AG08396 (cell line): ENCODE results near the gene SEMA6A.

Source experiments
- DNase-seq: peaks from one replicate; pipeline ENCODE4 v3.0.0; 2012; ENCODE audit warnings: low spot score, mixed read lengths

Gene SEMA6A, protein sequence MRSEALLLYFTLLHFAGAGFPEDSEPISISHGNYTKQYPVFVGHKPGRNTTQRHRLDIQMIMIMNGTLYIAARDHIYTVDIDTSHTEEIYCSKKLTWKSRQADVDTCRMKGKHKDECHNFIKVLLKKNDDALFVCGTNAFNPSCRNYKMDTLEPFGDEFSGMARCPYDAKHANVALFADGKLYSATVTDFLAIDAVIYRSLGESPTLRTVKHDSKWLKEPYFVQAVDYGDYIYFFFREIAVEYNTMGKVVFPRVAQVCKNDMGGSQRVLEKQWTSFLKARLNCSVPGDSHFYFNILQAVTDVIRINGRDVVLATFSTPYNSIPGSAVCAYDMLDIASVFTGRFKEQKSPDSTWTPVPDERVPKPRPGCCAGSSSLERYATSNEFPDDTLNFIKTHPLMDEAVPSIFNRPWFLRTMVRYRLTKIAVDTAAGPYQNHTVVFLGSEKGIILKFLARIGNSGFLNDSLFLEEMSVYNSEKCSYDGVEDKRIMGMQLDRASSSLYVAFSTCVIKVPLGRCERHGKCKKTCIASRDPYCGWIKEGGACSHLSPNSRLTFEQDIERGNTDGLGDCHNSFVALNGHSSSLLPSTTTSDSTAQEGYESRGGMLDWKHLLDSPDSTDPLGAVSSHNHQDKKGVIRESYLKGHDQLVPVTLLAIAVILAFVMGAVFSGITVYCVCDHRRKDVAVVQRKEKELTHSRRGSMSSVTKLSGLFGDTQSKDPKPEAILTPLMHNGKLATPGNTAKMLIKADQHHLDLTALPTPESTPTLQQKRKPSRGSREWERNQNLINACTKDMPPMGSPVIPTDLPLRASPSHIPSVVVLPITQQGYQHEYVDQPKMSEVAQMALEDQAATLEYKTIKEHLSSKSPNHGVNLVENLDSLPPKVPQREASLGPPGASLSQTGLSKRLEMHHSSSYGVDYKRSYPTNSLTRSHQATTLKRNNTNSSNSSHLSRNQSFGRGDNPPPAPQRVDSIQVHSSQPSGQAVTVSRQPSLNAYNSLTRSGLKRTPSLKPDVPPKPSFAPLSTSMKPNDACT

DNA sequence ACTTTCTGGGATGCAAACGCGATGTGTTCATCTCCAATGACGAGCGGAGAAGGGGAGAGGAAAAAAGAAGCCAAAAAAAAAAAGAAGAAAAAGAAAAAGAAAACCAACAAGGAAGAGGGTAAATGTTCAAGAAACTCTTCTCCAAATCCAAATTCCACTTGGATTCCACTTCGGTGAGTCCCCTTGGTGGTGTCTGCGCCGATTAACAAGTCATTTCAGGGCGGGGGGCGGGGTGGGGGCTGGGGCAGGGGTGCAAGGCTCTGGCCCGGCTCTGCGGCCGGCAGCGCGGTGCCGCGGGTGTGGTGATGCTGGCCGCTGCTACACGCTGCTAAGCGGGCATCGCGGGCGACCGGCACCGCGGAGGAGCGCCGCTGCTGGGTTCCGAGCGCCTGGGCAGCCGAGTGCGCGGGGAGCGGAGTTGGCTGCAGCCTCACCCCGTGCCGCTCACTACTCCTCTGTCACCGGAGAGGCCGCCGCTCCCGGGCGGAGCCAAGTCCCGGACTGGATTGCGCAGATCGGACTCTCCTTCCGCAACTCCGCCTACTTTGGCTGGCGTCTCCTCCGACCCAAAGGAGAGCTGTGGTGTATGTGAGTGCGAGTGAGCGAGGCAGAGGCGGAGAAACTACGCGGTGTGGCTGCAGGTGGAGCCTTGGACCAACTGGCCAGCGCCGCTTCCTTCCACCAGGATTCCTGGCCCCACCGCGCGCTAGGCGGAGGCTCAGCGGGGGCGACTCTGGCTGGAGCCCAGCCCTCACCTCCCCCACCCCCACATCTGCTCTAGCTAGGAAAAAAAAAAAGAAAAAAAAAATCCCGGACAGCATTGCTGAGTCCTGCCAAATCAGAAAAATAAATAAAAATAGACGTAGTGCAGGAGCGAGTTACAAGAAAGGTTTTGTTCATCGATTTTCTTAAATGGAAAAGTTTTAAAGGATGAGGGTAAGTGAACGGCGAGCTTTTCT is at the start of gene SEMA6A:
Gene SEMA6A, minus strand, starts transcription at position 457 of the 959 bp plus-strand sequence. CDS start 69,879 bp downstream, outside the sequence.
- DNase-seq = peak; percentile 93

DNA sequence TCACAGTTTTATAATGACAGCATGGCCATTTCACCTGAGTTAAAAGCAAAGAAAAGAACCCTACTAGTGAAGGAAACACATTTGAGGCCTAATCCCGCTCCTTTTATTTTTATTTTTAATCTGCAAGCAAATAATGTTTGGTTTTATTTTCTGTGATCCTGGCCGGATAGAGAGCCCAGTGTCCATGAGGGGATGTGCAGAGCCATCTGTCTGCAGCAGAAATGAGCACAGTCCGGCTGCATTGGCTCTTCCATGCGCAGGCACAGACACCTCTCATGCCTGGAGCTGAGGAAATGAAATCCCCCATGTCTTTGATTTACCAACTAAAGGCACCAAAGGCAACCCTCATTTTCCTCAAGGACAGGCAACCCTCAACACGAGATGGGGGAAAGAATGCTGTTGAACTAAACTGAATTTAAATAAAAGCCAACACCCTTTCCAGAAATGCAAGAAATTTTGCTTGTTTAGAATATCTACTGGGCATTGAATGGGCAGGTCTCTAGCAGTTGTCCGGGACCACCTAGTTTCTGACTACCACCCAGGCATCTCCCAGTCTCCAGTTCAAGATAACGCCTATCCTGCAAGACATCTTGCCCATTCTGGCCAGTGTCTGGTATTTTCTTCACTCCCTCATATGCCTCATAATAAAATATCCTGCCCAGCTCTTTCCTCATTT is 47.9 kb upstream of the SEMA6A start:
- DNase-seq = no peak

DNA sequence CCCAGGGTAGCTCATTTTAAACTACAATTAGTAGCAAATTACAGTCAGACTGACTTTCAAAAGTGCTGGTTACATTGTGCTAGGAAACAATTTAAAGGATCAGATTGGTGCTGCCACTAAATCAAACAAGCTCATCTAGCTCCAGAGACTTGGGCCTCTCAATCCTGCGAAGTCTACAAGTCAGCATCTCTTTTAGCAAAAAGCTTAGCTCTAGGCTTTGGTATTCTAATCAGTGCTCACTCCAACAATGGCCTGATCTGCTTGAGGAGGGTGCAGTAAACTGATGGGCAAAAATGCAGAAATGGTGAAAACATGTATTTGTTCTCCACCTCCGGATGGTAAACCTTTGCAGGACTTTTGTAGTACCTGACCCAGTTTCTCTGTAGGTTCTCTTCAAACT is 47.0 kb upstream of the SEMA6A start:
- DNase-seq = no peak

DNA sequence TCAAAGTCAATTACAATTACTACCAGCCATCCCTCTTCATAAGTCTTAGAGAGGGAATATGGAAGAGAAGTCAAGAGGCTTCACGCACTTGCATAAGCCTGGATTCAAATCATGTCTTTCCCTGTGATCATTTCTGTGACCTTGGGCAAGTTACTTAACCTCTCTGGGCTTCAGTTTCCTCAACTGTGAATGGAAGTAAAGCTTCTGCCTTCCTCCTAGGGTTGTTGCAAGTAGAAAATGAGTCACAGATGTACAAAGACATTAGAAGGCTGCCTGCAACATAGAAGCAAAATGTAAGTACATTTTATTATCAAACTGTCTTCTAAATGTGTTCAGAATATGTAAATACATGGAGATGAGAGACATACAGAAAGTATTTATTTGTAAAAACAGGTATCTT is 42.3 kb upstream of the SEMA6A start:
- no peak for DNase-seq

DNA sequence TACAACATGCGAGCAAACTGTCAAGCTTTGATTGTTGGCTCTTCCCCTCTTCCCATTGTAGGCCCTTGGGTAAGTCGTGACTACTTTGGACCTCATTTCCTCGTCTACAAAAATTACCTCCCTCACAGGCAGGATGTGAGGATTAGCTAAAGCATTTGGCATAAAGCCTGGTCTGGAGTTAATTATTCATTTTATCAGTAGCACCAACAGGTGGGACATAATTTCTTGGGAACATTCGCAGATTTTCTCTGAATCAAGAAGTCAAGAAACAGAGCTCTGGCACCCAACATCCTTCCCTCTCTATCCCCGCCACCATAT is 39.9 kb upstream of the SEMA6A start:
- no peak for DNase-seq

DNA sequence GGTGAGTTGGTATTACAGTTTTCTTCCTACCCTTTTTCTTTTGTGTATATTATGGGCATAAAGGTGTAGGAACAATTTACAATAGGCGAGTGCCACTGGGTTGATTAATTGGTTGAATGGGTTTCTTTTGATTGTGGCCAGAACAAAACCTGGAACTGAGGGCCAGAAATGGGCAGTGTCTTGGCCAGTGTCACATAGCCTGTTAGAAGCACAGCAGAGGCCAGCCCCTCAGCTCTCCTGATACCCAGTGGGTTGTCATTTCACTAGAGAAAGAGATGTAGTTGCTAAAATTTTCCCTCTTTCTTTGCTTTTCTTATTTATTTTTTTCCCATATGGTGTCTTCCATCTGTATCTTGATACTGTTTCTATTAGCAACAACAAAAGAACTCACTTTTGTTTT is 38.8 kb upstream of the SEMA6A start:
- no peak for DNase-seq

DNA sequence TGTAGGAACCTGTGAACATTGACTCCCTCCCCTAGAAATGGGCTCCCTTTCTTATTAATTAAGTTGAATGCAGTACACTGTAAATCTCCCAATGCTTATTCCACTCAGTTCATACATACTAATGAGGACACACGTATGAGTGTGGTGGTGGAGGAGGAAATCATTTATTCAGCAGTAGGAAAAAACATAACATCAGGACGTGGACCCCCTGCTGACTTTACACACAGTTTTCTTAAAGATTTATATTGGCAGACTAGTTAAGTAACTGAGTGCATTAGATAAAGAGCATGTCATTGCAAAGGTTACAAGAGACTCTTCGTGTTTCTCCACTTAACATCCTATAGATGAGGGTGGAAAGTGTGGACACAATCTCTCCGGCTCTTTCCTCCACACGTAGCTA is 37.8 kb upstream of the SEMA6A start:
- no peak for DNase-seq

DNA sequence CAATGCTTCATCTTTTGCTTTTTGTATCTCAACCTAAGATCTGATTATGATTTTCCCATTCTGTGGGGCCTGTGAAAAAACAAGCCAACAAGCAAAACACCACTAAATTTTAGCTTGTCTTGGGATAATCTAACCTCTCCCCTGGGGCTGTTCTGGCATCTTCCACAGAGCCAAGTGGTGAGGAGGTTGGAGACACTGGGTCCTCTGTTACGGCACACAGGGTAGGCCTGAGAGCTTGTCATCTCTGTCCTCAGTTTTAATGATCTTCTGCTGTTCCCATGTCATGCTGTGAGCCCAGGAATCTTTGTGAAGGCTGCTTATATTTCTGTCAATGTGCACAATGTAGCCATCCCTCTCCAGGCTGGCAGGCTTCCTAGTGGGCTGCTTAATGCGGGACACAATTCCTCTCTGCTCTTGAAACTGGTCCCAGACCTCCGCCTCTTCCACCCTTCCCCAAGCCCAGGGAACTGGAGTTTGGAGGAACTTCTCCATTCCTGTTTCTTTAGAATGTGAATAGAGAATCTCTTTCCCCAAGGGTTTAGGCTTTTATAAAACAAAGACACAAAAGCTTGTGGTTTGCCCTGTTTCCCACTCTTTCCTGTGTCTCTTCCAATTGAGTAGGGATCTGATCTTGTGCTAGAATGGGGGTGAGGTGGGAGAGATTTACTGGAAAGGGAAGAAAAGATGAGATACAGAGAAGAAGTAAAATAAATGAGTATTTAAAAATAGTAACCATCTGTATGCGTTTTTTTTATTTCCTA is 30.9 kb upstream of the SEMA6A start:
- DNase-seq = no peak

DNA sequence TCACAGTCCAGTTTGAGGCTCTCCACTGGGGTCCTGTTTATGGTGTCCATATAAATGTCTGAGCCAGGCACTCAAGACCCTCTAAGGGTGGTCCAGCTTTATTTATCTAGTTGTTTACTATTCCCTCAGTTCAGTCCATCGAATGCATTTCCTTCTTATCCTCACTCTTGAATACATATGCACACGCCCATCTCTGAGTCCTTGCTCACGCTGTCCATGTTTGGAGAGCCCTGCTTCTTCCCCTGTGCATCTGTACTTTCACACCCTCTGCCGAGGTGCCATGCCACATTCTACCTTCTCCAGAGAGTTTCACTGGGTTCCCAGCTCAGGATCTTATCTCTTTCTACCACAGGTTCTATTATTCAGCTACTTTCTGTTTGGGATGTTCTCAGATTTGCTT is 30.2 kb upstream of the SEMA6A start:
- DNase-seq = no peak

DNA sequence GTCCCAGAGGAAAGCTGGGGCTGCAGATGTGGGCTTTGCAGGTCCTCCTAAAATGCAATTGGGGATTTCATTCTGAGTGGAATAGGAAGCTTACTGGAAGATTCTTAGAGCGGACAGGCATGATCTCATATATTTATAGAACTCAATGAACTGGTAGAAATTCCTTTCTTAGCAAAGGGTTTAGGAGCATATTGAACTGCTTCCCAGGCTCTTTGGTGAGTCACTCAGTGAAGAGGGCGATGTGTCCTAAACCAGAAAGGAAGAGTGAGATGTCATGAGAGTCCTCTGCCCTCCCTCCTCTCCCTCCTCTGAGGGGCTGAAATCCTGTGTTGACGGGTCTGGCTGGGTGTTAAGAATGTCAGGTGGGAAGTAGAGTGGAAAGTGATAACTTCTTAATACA is 26.3 kb upstream of the SEMA6A start:
- DNase-seq = peak; percentile 17

DNA sequence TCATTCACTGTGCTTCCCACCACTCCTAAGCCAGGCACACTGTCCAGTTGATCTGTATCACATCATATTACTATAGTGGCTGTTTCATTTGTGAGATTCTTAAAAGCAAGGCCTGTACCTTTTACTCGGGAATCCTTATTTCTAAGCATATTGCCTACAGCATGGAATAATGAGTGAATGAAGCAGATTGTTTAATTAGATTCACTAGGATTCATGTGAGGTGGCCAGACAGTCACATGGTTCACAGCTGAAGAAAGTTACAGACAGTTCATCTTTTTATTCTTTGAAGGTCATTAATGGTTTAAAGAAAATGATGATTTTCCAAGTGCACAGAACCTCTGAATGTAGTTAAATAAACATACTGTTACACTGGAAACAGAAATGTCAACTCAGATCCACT is 24.3 kb upstream of the SEMA6A start:
- DNase-seq = no peak

DNA sequence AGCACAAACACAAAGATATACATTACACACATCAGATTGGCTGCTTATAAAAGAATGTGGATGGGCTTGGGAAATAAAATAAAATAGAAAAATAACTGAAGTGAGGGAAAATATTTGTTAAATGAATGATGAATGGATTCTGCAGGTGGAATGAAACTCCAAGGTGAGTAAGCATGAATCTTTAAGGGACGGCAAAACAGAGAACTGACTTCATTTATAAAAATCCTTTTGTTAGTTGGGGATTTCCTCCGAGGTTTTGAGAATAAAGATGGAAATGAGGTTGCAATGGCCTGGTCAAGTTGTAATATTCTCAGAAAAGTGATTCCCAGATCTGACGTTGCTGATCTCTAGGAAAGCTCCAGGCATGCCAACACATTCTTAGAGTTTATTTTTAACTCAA is 20.9 kb upstream of the SEMA6A start:
- DNase-seq = no peak

DNA sequence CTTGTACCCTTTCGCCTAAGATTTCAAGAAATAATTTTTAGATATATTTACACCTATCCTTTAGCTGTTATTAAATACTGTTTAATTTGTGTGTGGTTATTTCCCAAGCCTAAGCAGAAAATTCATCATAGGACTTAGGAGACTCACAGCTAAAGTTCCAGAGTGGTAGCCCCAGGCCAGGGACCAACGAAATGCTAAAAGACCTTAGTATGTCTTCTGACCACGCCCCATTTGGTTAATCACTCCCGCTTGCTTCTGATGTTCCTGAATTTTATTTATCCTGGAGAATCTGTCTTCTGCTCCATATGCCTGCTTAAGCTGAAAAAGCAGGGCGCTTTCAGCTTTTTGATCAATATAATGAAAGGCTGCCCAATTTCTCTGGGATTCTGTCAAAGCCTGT is 18.7 kb upstream of the SEMA6A start:
- DNase-seq = no peak

DNA sequence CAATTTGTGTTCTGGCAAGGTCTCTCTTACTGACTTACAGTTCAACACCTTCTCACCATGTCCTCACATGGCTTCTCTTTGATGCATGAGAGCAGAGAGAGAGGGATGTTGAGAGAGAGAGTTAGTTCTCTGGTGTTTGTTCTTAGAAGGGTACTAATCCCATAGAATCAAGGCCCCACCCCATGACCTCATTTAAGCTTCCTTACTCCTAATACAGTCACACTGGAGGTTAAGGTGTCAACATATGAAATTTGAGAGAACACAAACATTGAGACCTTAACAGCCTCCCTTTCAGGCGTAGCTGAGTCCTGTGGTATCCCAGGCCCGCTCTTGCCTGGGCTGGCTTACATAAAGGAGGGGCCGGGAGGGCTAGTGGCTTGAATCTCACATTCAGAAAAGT is 10.6 kb upstream of the SEMA6A start:
- DNase-seq = no peak

DNA sequence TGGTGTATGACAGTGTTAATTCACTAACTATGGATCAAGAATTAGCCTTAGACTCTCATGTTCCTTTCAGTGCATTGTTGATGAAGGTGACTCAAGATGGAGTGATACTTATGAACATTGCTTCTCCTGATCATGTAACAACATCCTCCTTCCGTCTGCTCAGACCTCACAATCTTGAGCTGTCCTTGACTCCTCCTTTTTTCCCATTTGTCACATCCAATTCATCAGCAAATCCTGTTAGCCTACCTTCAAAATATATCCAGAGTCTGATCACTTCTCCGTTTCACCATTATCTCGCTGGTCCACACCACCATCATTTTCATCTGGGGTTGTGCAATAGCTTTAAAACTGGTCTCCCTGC is 9.2 kb upstream of the SEMA6A start:
- no peak for DNase-seq

DNA sequence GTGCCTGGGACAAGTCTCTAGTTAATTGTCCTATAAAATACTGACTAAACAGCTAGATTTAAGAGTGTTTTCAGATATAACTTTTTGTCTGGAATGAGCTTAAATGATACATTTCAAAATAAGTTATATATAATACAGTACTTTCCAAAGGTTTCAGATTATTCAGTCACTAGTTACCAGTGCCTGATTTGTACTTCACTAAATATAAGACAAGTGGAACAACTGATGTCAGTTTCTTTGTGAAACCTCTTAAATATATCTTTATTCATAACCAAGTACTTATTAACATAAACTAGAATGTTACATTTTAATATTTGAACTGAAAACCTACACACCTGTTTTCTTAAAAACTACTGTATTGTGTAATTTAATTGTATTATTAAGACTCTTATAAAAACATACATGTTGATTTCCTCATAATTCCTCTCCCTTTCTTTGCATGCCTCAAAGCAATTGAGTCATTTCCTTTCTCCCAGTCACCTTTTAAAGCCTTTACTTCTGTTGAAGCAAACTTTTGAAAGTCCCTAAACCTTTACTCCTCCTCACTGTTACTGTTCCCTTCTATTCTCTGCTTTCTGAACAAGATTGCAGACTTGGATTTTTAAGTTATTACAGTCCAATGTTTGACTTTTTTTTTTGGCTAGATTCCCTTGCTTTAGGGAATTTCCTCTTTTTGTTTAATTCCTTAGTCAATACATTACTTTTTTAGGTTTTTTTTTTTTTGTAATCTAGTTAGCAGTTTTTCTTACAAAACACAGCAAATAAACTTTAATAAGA is 8.7 kb upstream of the SEMA6A start:
- DNase-seq = no peak

DNA sequence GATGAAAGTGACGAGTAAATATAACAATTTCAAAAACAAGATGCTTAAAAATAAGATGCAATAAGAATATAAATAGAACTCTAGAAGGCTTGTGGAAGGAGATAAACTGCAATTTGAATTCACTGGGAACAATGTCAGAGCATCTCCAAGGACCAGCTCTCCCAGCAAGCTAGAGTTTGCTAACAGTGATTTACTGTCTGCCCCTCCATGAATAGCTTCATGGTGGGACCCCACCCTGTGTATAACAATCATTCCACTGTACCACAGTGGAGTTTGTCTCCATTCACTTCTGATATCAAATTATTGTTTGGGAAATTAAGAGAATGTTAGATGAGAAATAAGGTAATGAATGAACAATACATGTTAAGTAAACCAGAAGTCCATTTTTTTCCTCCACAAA is 7.3 kb upstream of the SEMA6A start:
- no peak for DNase-seq

DNA sequence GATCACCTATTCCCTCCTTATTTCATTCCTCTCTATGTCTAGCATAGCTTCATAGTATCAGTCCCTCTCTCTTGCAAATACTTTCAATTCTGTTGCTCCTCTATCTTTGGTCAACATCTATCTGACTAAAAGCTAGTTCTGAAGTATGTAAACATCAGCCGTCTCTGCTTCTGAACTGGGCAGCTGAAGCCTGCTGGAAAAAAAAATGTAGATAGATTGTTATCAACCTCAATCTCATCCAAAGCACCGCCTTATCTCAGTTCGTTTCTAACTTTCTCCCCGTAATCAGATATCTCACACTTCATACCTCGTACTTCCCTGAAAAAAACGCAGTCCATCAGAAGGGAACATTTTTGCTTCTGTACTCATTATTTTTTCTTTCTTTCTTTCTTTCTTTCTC is 4.5 kb upstream of the SEMA6A start:
- DNase-seq = no peak

DNA sequence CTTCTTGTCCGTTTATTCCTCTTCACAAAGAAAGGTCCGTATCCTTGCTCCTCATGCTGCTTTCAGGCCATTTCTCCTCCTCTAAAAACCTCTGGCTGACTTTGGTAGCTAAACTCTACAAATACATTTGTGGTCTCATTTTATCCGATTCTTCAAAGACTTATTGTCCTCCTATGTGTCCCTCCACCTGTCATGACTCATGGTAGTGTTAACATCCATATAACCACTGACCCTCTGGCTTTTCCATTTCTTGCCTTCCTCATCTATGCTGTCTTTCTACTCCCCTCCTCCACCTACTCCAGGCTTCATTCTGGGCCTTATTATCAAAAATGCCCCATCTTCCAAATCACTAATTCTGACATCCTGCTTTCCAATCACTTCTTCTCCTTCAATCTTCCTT is 4.1 kb upstream of the SEMA6A start:
- DNase-seq = no peak
